VCaP (cell line): ENCODE measurements around the gene OBP2A.

Source experiments
- H3K27ac ChIP-seq: fragments of 450-650 bp; 2 replicates; pipeline ENCODE4 v1.5.1; 2017
- TF ChIP-seq, protein P1 (sequence below): fragments of 450-650 bp; conservative IDR thresholded peaks from 2 replicates; pipeline ENCODE4 v1.5.1; 2017; ENCODE audit warnings: mild to moderate bottlenecking, moderate library complexity

Gene OBP2A

DNA sequence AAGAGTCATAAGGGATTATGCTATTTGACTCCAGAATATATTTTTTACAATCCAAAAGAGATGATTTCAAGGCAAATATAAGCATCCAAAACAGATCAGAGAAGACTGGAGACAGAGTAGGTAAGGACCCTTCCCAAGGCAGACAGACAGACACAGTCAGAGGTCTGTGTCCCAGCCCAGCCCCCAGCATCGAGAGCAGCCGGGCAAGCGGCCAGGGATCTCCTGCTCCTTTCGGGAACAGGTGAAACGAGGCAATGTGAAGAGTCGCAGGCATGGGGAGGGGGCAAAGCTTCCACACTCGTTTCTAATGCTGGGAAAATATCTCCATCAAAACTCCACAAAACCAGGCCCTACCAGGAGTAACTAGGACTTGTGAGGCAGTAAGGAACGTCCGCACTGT, 21.4 kb downstream of the OBP2A start:
- TF ChIP-seq, protein P1, sequence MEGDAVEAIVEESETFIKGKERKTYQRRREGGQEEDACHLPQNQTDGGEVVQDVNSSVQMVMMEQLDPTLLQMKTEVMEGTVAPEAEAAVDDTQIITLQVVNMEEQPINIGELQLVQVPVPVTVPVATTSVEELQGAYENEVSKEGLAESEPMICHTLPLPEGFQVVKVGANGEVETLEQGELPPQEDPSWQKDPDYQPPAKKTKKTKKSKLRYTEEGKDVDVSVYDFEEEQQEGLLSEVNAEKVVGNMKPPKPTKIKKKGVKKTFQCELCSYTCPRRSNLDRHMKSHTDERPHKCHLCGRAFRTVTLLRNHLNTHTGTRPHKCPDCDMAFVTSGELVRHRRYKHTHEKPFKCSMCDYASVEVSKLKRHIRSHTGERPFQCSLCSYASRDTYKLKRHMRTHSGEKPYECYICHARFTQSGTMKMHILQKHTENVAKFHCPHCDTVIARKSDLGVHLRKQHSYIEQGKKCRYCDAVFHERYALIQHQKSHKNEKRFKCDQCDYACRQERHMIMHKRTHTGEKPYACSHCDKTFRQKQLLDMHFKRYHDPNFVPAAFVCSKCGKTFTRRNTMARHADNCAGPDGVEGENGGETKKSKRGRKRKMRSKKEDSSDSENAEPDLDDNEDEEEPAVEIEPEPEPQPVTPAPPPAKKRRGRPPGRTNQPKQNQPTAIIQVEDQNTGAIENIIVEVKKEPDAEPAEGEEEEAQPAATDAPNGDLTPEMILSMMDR, result no peak

DNA sequence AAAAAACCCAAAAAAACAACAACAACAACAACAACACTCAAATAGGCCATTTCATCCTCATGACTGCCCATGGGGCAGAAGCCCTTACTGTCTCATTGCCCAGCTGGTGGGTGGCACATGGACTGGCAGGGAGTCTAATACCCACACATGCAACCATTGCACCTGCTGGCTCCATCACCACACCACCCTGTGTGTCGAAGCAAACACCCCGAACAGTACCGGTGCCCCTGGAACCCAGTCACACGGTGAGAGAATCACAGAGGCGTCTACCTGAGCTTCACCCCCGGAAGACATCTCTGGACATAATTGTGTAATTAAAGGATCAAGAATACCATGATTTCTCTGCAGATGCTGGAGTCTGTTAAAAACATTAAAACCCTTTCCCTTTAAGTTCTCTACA, 22.1 kb downstream of the OBP2A start:
- TF ChIP-seq, protein P1, result no peak
- H3K27ac ChIP-seq, result no peak overlapping the region

More for the DNA sequence above, 21.4 kb downstream of the OBP2A start:
- H3K27ac ChIP-seq, result no peak overlapping the region

DNA sequence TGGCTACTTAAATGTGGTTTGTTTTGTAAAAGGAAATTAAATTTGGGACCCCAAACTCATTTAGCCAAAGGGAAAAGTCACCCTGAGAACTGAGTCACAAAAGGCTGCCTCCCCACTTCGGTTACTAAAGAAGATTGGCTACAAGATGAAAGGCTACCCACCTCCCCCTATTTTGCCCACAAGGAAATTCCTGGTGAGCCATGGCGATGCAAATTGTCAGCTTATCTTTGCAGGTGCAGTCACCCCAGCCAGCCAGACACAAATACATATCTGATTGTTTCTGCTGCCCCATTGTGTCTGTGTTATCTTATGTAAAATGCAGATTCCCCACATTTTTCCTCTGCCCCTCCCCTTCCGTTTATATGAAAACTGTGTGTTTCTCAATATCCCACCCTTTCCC, 24.5 kb downstream of the OBP2A start:
- no peak overlapping the region for H3K27ac ChIP-seq
- TF ChIP-seq, protein P1, result no peak

DNA sequence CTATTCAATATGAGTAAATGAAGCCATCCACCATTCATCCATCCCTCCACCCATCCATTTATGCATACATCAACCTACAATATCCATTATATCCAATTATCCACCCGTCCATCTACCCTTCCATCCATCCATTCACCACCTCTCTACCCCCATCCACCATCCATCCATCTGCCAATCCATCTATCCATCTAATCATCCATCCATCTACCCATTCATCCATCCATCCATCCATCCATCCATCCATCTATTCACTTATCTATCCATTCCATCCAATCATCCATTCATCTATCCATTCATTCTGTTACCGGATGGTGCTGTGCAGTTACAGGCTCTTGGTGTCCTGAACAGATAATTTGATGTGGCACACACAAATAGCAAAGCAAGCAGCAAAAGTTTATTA, 26.3 kb downstream of the OBP2A start:
- TF ChIP-seq, protein P1, result no peak
- no peak overlapping the region for H3K27ac ChIP-seq

DNA sequence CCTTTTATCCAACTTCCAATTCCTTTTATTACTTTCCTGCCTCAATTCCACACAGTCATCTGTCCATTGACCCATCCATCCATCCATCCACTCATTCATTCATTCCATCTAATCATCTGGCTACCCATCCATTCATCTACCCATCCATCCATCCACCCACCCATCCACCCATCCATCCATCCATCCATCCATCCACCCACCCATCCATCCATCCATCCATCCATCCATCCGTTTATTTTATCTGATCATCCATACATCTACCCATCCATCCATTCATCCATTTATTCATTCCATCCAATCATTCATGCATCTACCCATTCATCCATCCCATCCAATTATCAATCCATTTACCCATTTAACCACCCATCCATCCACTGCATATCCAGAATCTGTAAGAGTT, 27.2 kb downstream of the OBP2A start:
- TF ChIP-seq, protein P1, result no peak
- no peak overlapping the region for H3K27ac ChIP-seq

DNA sequence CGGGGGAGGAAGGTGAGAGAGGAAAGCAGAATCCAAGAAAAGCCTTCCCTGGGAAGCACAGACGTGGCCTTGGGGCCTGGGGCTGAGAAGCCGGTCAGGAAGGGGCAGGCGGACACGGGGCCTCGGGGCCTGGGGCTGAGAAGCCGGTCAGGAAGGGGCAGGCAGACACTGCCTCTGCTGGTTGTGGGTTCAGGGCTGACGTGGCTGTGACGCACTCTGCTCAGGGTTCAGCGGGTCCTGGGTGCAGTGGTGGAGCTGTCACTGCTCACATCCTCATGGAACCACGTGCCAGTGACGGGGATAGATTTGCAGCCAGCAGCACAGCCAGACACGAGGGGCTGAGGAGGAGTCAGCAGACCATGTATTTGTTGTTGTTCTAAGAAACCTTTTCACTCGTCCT, 28.4 kb downstream of the OBP2A start:
- H3K27ac ChIP-seq, result no peak overlapping the region
- TF ChIP-seq, protein P1, result no peak

DNA sequence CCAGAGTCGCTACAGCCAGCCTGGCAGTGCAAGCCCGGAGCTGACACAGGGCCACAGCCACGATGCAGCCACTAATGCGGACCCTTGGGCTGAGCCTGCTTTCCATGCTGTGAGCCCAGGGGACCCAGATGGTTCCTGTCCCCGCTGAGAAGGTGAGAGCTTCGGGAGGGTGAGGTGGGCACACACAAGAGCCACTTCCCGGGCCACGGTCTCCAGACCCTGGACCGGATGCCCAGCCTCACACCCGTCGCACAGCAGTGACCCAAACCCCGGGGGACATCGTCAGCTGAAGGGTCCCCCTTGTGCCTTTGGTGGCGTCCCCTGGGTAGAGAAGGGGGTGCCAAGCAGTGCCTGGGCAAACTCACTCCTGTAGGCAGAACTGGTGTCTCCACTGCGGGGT, 29.0 kb downstream of the OBP2A start:
- TF ChIP-seq, protein P1, result no peak
- H3K27ac ChIP-seq, result no peak overlapping the region
